ENCODE results near the gene TCERG1L.

DNA sequence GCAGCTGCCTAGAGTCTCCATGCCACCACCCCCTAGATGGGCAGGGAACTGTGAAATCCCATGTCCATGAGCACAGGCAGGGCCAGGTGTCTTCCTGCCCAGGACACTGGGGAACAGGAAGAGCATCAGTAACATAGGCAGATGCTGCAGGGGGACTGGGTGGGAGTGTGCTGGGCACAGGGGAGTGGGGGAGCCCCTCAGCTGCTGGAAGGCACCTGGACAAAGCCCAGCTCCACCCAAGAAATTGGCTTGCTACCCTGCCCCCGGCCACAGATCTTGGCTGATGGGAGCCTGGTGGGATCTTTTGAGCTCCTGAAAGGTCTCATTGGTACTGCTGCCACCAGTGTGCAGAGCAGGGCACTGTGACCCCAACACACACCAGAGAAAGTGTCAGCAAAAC lies 66.7 kb downstream of the TCERG1L start:
- TF ChIP-seq, protein P1, sequence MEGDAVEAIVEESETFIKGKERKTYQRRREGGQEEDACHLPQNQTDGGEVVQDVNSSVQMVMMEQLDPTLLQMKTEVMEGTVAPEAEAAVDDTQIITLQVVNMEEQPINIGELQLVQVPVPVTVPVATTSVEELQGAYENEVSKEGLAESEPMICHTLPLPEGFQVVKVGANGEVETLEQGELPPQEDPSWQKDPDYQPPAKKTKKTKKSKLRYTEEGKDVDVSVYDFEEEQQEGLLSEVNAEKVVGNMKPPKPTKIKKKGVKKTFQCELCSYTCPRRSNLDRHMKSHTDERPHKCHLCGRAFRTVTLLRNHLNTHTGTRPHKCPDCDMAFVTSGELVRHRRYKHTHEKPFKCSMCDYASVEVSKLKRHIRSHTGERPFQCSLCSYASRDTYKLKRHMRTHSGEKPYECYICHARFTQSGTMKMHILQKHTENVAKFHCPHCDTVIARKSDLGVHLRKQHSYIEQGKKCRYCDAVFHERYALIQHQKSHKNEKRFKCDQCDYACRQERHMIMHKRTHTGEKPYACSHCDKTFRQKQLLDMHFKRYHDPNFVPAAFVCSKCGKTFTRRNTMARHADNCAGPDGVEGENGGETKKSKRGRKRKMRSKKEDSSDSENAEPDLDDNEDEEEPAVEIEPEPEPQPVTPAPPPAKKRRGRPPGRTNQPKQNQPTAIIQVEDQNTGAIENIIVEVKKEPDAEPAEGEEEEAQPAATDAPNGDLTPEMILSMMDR (IDR thresholded peaks at IDR 0.05; ENCODE audit: insufficient read depth, low read length, poor library complexity, severe bottlenecking), result no peak
- TF ChIP-seq EZH2phosphoT487 (conservative IDR thresholded peaks at IDR 0.05; ENCODE audit: low read length), result no peak

Data from SU-DHL-6 (cell line).